GM18951 (cell line): Measurements from ENCODE around the gene IGF2BP3.
"Not testable (repeated sequence)": the region's sequence is repeated elsewhere in the genome, so short reads cannot be mapped to it uniquely, and the experiment has no call there.

ENCODE experiments used
- POLR2A ChIP-seq: IDR thresholded peaks from 4 replicates; pipeline ENCODE4 v1.6.1; 2011; ENCODE audit warnings: mild to moderate bottlenecking; ENCODE audit not compliant: insufficient read length, insufficient read depth; ENCODE audit errors: extremely low read depth
- in situ Hi-C: fragments of 300-500 bp; cut with MboI; formaldehyde crosslinking; loops from one replicate; pipeline ENCODE4 v1.12.0; 2022; ENCODE audit warnings: low sequenced_read_pairs, mixed read lengths, inconsistent platforms; ENCODE audit not compliant: unreplicated experiment

The IGF2BP3 gene

GRCh38 chr7:23422384-23422783, 47.9 kb downstream of the IGF2BP3 start:
- TF ChIP-seq POLR2A, result no peak
- in situ Hi-C loops, result no loop called here

GRCh38 chr7:23419845-23420244, 50.4 kb downstream of the IGF2BP3 start:
- in situ Hi-C loops, result no loop called here
- no peak for TF ChIP-seq POLR2A

DNA sequence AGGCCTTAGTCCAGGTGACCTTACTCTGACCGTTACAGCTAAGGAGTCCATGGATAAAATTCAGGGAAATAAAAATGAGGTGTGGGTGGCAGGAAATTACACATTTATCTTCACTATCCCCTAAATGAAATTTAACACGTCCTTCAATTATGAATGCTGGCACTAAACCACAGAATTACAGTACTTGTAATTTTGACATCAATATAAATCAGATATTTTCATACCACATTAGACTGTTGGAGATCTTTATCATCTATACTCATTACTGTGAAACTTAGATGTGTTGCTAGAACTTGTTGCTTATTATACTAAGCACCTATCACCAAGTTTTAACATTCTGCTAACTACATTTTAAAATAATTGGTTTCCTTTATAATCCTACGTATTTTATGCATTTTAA, 51.1 kb downstream of the IGF2BP3 start:
- TF ChIP-seq POLR2A, result no peak
- in situ Hi-C loops, result no loop called here

- in situ Hi-C loops, result no loop called here
- TF ChIP-seq POLR2A, result no peak
These were observed 52.2 kb downstream of the IGF2BP3 start for GRCh38 chr7:23418046-23418445.

- in situ Hi-C loops, result no loop called here
- no peak for TF ChIP-seq POLR2A
These were observed 55.1 kb downstream of the IGF2BP3 start for GRCh38 chr7:23415198-23415597.

DNA sequence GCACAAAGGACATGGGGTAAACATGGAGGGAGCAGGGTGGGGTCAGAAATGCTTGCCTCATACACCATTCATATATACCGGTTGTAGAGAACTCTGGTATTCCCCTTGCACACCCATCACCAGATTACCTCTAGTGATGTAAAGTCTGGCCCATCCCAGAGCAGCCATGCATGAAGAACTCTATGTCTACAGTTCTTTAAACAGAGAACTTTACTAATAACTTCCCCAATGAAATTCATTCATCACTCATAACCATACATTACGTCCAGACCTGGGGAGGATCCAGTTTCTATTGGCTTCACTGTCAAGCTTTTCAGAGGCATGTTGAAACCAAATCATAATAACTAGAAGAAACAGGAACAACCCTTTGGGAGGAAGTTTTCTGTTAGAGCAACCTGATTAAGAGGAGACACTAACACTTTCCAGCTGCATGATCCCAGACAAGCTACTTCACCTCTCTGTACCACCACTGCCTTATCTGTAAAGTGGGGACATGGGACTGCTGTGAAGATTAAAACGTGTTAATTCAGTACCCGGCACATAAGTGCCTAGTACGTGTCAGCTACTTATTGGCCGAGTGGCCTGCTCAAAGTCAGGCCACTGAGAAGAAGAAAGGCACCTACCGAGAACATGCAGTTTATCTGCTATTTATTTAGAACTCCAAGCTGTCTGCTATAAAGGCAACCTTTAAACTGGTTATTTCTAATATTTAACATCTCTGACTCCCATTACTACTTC, 59.7 kb downstream of the IGF2BP3 start:
- in situ Hi-C loops, result no loop called here
- no peak for TF ChIP-seq POLR2A

- in situ Hi-C loops, result not testable (repeated sequence)
These were observed 63.7 kb downstream of the IGF2BP3 start for GRCh38 chr7:23406564-23406963.

GRCh38 chr7:23405240-23405618, 65.1 kb downstream of the IGF2BP3 start:
- in situ Hi-C loops, result no loop called here
- TF ChIP-seq POLR2A, result no peak

GRCh38 chr7:23404546-23405239, 65.6 kb downstream of the IGF2BP3 start:
- TF ChIP-seq POLR2A, result no peak
- in situ Hi-C loops, result no loop called here

DNA sequence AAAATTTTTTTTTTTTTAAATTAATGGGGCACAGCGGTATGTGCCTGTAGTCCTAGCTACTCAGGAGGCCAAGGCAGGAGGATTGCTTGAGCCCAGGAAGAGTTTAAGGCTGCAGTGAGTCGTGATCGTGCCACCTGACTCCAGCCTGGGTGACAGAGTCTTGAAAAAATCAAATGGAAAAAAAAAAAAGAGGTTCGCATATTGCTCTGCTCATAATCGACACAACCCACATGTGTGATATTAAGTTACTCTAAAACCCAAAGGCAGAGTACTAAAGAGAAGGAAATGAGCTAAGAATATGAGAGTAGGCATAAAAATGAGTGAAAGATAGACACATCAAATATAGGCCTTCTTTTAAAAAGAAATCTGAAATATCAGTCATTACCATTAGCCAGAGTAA, 66.3 kb downstream of the IGF2BP3 start:
- in situ Hi-C loops, result no loop called here
- TF ChIP-seq POLR2A, result no peak

DNA sequence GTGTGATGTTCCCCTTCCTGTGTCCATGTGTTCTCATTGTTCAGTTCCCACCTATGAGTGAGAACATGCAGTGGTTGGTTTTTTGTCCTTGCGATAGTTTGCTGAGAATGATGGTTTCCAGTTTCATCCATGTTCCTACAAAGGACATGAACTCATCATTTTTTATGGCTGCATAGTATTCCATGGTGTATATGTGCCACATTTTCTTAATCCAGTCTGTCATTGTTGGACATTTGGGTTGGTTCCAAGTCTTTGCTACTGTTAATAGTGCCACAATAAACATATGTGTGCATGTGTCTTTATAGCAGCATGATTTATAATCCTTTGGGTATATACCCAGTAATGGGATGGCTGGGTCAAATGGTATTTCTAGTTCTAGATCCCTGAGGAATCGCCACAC, 72.2 kb downstream of the IGF2BP3 start:
- in situ Hi-C loops, result not testable (repeated sequence)

DNA sequence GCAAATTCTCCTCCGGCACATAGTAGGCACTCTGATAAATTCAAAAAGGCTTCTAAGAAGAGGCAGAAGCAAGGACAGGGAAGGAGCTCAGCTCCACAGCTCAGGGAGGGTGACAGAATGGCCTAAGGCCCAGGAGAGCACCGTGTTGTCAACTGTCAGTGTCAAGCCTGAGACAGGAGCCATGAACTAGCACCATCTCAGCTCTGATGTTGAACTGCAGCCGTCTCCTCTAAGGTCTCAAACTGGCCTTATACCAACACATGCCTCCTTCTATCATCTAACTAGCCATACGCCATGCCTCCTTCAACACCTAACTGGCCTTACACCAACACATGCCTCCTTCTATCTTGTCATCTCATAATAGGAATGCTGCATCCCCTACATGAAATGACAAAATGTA, 73.0 kb downstream of the IGF2BP3 start:
- no peak for TF ChIP-seq POLR2A
- in situ Hi-C loops, result no loop called here

- TF ChIP-seq POLR2A, result no peak
- in situ Hi-C loops, result no loop called here
These were observed 73.9 kb downstream of the IGF2BP3 start for GRCh38 chr7:23396222-23397015.

DNA sequence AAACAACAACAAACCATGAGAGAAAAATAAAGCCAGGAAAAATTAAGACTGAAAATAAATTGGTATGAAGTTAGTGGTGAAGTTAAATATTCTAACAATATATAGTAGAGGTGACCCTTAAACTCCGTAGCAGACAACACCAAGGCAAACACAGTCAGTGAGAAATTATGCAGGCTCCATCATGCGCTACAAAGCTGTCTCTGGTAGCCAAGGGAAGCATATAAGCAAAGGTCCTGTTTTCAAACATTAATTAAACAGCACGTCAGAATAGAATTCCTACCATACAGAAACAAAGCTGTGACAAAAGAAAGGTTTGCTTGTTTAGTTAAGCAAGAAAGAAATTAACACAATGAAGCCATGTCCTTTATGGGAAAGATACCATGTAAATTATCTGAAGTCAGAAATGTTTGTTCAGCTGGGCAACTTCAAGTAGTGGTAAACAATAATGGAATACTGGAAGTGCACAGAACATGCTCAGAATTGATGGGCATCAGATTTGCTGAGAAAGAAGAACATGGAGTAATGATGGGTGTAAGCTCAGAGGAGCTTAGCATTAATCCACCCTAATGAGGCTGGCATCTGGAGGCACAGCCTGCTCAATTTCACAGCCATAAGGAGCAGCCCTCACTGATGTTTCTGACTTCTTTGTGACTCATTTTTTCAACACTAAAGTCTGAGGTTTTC, 75.7 kb downstream of the IGF2BP3 start:
- in situ Hi-C loops, result no loop called here
- no peak for TF ChIP-seq POLR2A

DNA sequence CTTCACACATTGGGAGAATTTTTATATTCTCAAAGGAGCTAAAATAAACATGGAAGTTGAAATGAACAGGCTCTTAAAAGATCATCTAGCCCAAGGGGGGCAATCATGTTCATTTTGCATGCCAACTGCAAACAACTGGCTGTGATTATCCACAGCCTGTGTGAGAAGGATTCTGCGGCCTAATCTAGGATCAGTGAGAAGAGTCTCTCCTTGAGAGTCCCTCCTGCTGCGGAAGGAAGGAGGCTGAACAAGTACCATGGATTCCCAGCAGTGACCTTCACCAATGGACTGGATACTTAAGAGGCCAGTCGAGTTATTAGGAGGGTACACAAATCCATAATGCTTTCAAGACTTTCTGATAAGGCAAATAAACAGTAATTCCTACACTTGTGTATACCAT, 76.7 kb downstream of the IGF2BP3 start:
- TF ChIP-seq POLR2A, result no peak
- in situ Hi-C loops, result no loop called here
